Astrocyte of the spinal cord (primary cell): ENCODE measurements around the gene CCR5.
"Not testable (repeated sequence)": the region's sequence is repeated elsewhere in the genome, so short reads cannot be mapped to it uniquely, and the experiment has no call there.

Experiments used
- DNase-seq: peaks from one replicate; pipeline ENCODE4 v3.0.0; 2011; ENCODE audit warnings: low read depth, low spot score
- H3K4me3 ChIP-seq: 2 replicates; pipeline ENCODE4 v1.5.1; 2011; ENCODE audit warnings: low read depth, mild to moderate bottlenecking, low read length, moderate library complexity
- in situ Hi-C: cut with HindIII; loops from 2 replicates; pipeline ENCODE4 v1.10.0; 2017; ENCODE audit warnings: low sequenced_read_pairs
- TF ChIP-seq, protein P1 (sequence below): IDR thresholded peaks from 2 replicates; pipeline ENCODE4 v1.5.1; 2012; ENCODE audit warnings: low read depth, mild to moderate bottlenecking, low read length, inconsistent platforms

Gene CCR5

DNA sequence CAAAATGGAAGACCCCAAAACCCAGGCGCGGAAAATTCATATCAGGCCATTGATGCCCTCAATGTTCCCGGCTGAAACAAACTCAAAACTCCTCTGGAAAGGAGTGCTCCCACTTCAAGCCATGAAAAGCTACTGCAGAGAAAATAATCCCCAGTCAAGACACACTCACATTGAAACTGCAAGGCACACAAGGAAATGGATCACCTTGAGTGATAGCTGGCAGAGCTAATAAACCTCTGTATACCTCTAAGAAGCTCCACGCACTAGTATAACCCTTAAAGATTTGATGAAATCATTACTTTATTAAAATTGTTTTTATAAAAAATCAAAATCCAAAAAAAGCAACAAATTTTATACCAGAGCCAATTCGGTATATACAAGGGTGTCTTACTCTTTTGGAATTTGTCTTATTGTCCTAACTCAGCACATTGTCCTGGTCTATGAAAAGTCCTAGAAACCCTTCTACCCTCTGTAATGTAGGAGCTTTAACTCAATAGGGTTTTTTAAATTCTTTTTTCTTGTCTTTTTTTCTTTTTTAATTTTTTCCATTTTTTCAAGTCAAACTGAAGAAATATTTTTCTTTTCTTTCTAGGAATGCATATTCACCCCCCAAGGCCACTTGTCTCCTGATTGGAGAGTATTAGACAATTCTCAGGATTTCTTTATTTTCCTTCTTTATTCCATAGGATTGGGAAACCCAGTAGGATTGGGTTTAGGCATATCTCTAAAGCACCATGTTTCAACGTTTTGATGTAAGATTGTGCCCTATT is 27.6 kb downstream of the CCR5 start:
- DNase-seq: no peak
- TF ChIP-seq, protein P1, sequence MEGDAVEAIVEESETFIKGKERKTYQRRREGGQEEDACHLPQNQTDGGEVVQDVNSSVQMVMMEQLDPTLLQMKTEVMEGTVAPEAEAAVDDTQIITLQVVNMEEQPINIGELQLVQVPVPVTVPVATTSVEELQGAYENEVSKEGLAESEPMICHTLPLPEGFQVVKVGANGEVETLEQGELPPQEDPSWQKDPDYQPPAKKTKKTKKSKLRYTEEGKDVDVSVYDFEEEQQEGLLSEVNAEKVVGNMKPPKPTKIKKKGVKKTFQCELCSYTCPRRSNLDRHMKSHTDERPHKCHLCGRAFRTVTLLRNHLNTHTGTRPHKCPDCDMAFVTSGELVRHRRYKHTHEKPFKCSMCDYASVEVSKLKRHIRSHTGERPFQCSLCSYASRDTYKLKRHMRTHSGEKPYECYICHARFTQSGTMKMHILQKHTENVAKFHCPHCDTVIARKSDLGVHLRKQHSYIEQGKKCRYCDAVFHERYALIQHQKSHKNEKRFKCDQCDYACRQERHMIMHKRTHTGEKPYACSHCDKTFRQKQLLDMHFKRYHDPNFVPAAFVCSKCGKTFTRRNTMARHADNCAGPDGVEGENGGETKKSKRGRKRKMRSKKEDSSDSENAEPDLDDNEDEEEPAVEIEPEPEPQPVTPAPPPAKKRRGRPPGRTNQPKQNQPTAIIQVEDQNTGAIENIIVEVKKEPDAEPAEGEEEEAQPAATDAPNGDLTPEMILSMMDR: no peak
- in situ Hi-C loops: no loop called here

GRCh38 chr3:46399098-46399497 is 28.4 kb downstream of the CCR5 start:
- no peak overlapping the region for H3K4me3 ChIP-seq
- TF ChIP-seq, protein P1: no peak
- in situ Hi-C loops: no loop called here
- no peak for DNase-seq

More for the DNA sequence above, 27.6 kb downstream of the CCR5 start:
- H3K4me3 ChIP-seq: no peak overlapping the region

- in situ Hi-C loops: no loop called here
- no peak overlapping the region for H3K4me3 ChIP-seq
- DNase-seq: no peak
- TF ChIP-seq, protein P1: no peak
Measured at GRCh38 chr3:46399557-46399956, 28.8 kb downstream of the CCR5 start.

- in situ Hi-C loops: no loop called here
- DNase-seq: peak; percentile 22
- no peak overlapping the region for H3K4me3 ChIP-seq
- TF ChIP-seq, protein P1: no peak
Measured at GRCh38 chr3:46400000-46400734, 29.4 kb downstream of the CCR5 start.

GRCh38 chr3:46400846-46401245 is 30.1 kb downstream of the CCR5 start:
- TF ChIP-seq, protein P1: no peak
- in situ Hi-C loops: no loop called here
- H3K4me3 ChIP-seq: no peak overlapping the region
- no peak for DNase-seq

DNA sequence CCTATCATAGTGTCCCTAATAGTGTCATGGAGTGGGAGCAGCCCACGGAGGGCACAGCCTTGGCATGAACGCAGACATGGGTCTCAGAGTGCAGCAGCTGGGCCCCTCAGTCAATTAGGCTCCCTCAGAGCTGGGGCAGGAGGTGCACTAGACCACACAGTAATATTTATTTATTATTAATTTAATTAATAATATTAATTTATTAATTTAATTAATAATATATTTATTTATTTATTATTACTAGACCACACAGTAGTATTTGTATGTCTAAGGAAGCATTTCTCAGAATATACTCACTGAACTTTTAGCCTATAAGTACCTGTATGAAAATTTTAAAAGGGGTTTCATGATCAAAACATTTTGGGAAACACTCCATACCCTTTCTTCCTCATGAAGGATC is 30.8 kb downstream of the CCR5 start:
- in situ Hi-C loops: no loop called here
- TF ChIP-seq, protein P1: no peak
- no peak overlapping the region for H3K4me3 ChIP-seq
- DNase-seq: no peak

DNA sequence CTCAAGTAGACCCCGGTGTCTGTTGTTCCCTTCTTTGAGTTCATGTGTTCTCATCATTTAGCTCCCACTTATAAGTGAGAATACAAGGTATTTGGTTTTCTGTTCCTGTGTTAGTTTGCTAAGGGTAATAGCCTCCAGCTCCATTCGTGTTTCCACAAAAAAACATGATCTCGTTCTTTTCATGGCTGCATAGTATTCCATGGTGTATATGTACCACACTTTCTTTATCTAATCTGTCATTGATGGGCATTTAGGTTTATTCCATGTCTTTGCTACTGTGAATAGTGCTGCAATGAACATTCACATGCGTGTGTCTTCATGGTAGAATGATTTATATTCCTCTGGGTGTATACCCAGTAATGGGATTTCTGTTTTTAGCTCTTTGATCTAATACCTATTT is 32.2 kb downstream of the CCR5 start:
- DNase-seq, H3K4me3 ChIP-seq, in situ Hi-C loops: not testable (repeated sequence)
